GM18526 (cell line): ENCODE data around the gene BCL2L11.

ENCODE experiments used
- POLR2A ChIP-seq: IDR thresholded peaks from 3 replicates; pipeline ENCODE4 v1.6.1; 2011; ENCODE audit not compliant: insufficient read length; ENCODE audit errors: extremely low read depth

BCL2L11 gene, protein sequence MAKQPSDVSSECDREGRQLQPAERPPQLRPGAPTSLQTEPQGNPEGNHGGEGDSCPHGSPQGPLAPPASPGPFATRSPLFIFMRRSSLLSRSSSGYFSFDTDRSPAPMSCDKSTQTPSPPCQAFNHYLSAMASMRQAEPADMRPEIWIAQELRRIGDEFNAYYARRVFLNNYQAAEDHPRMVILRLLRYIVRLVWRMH

DNA sequence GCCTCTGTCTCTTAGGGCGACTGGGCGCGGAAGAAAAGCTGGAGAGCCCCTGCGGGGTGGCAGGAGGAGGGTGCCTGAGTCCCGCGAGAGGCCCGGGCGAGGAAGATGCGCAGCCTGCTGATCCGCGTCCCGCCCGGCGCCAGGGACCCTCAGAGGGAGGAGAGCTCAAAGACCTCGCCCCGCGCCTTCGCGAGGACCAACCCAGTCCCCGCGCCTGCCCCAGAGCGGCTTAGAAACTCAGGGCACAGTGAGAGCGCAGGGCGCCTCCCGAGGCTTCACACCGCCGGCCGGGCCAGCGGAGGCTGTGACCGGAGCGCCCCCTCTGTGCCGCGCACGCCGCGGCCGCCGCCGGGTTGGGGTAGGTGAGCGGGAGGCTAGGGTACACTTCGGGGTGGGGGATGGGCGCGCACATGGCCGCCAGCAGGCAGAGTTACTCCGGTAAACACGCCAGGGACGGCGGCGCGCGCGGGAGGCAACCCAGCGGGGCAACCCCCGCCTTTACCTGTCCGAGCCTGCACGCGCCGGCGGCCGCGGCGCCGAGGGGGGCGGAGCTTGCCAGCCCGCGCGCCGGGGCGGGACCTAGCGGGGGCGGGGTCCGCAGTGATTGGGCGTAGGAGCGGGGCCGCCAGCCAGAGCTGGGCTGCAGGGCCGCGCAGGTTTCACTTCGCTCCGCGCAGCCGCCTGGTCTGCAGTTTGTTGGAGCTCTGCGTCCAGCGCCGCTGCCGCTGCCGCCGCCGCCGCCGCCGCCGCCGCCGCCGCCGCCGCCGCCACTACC, at the start of gene BCL2L11:
Gene BCL2L11, plus strand, starts transcription at position 662 of the 775 bp plus-strand sequence. CDS start 2,832 bp downstream, outside the sequence.
- peak; percentile 75 for TF ChIP-seq POLR2A

DNA sequence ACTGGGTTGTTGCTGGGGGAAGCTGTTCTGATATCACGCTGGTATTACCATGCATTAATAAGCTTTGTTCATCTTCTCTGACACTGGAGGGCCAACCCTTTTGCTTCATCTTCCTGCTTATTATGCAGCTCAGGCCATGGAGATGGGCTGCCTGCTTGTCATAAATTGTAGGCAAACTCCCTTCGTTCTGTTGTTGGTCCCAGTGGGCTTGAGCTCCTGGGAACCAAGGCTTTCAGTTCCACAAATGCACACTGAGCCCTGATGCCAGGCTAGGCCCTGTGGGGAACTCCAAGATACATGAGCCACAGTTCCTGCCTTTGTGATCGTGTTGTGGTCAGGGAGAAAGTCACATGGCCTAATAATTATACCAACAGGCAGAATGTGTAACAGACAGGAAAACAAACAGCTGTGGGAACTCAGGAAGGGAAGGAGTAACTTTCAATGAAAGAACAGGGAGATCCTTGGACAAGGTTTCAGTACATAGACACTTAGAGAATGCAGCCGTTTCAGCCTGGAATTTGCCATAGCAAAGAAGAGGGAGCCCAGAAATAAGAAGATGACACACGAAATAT, 49.0 kb upstream of the BCL2L11 start:
- no peak for TF ChIP-seq POLR2A

DNA sequence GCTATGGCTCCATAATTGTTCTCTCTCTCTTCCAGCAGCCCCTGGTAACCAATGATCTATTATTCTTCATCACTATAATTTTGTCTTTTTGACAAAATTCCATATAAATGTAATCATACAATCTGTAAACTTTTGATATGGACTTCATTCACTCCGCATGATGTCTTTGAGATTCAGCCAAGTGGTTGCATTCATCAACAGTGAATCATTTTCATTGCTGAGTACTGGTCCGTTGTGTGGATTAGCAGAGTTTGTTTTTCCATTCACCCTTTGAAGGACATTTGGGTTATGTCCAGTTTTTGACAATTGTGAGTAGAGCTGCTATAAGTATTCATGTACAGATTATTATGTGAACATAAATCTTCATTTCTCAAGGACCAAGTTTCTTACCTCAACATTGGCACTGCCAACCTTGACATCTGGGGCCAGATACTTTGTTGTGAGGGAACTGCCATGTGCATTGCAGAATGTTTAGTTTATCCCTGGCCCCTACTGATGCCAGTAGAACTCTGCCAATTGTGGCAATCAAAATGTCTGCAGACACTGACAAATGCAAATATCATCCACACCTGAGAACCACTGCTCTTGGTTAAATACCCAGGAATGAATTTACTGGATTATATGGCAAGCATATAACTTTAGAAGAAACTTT, 48.4 kb upstream of the BCL2L11 start:
- no peak for TF ChIP-seq POLR2A

DNA sequence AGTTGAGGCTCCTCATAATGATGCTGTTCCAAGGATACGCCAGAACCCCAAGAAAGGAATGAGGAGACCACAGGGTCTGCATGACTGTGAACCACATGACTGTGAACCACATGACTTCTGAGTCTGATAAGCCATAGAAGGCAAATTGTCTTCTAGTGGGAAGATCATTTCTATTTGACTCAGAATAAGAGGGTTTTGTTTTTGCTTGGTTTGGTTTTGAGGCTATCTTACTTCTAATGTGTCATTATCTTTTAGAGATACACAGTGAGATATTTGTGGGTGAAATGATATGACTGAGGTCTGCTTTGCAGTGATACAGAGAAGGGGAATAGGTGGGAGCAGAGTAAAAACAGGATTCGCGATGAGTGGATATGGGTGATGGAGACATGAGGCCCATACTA, 28.9 kb upstream of the BCL2L11 start:
- TF ChIP-seq POLR2A = no peak

DNA sequence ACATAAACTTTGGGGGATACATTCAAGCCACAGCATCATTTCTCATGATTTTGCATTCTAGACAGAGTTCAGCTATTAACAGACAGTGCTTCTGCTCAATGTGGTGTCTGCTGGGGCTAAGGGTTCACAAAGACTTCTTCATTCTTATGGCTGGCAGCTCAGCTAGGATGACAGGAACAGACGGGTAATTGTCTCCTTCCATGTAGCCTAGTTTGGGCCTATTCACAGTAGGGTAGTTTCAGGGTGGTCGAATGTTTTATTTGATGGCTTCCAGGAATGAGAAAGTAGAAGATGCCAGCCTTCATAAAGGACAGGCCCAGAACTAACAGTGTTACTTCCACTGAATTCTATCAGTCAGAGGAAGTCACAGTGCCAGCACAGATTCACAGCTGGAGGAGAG, 26.0 kb upstream of the BCL2L11 start:
- TF ChIP-seq POLR2A = no peak

DNA sequence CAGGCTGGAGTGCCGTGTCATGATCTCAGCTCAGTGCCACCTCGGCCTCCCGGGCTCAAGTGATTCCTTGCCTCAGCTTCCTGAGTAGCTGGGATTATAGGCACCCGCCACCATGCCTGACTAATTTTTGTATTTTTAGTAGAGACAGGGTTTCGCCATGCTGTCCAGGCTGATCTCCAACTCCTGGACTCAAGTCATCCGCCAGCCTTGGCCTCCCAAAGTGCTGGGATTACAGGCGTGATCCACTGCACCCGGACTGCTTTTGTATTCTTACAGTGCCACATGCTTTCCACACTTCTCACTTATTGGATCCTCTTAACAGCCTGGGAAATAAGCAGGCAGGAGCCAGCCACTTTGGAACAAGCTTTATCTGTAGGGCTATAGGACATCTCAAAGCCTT, 25.3 kb upstream of the BCL2L11 start:
- TF ChIP-seq POLR2A = no peak

DNA sequence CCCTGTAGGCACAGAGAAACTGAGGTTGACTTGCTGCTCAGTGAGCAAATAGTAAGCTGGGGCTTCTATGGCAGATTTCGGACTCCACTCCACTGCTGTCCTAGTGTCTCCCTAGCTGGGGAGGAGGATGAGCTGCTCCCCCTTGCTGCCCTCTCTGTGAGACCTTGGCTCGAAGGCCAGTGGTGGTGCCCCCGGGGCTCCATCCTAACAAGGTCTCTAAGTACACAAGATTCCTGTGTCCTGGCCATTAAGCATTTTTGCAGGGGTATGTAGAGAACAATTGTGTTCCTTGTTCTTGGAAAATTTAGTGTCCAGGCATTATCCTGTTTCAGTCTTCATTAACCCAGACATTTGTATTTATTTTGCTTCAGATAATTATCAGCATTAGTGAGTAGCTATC, 21.3 kb upstream of the BCL2L11 start:
- no peak for TF ChIP-seq POLR2A

DNA sequence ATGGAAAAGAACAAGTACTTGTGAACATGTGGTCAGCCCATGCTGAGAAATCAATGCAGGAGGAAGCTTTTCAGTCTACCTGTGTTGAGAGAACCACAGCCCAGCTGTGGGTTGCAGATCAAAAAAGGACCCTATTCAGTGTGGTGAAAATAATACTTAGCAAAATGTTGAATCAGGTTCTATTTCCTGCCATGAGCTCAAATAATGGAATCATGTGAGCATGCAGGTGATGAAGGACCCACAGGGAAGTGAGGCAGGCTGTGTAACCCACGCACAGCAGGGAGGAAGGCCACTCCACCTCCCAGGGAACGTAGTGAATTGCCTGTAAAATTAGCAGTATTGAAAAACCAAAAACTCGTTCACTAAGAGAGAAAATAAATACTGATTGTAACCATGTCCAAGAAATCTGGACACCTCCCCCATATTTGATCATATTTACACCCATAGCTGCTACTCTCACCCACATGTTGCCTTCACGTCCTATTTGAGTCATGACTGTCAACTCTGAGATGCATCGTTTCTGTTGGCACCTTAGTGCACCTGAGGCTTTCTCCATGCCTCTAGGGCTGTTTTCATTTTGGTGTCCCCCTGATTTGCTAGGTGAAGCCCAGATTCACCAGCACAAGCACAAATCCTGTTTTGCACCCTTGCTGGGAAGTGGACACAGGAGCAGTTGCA, 20.5 kb upstream of the BCL2L11 start:
- no peak for TF ChIP-seq POLR2A

DNA sequence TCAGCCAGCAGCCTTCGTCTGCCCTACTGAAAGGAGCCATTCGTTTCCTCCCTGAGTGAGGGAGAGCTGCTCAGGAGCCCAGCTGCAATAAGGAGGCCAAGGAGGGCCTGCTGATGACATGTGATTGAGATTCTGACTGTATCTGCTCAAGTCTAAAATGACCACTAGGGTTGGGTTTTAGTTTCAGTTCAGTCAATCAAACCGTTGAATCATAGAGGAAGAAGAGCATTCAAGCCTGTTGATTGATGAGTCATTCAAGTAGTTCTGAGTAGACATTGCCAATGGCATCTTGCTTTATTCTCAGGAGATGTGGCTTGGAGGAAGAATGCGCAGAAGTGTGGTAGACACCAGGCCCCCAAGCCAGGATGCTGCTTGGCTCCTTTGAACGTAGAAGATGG, 19.9 kb upstream of the BCL2L11 start:
- TF ChIP-seq POLR2A = no peak

DNA sequence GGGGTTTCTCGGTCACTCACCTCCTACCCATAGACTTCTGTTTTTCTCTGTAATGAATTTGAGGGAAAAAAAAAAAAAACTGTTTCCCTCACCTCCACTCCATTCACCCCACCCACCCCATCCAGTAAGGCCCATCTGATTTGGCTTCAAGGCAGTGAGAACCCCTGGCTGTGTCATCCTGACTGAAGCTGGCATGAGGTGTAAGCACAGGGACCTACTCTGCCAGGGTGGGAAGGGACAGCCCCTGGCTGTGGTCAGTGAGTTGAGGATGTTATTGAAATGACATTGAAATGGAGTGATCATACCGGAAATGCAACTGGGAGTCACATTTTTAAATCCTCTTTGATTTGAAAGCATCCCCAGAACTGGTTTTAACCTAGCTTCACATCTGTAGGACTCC, 19.1 kb upstream of the BCL2L11 start:
- TF ChIP-seq POLR2A = no peak

DNA sequence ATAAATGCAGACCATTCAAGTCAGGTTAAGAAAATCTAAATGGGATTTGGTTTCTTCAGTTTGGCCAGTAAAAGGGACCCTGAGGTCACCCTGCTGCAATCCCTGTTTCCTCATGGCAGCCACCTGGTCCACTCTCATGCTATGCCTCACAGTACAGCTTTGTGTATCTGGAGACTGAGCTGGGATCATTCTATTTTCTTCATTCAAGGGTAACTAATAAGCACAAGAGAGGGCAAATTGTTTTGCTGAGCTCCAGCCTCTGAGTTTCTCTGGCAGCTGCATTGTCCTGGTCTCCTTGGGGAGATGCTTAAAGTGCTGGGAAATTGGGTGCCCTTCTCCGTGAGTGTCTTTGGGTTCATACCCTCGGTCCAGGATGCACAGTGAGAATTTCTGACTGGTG, 18.5 kb upstream of the BCL2L11 start:
- no peak for TF ChIP-seq POLR2A

DNA sequence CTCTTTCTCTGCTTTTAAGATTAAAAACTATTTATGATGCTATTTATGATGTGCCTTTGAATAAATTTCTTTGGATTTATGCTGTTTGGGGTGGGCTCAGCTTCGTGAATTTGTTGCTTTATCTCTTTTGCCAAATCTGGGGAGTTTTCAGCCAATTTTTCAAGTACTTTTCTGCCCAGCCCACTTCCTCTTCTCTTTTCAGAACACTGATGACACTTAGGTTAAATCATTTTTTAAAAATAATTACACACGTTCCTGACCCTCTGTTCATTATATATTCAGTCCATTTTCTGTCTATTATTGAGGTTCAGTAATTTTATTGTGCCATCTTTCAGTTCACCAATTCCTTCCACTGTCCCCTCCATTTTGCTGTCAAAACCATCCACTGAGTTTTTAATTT, 14.8 kb upstream of the BCL2L11 start:
- no peak for TF ChIP-seq POLR2A

DNA sequence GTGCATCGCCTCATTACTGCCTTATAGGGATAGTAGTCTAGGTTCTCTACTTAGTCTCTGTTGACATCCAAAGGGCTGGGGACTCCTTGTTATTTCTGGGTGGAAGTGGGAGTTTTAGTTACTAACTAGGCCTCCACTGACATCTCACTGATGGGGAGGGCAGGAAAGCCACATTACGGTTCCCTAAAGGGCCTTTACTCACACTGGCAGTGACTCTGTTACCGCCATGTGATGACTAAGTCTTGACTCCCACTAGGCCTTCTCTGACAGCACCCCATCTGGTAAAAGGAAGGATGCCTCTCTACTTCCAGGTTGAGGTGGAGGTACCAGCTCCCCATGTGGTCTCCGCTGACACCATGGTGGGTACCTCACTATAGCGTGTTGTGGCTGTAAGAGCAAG, 14.0 kb upstream of the BCL2L11 start:
- TF ChIP-seq POLR2A = no peak

DNA sequence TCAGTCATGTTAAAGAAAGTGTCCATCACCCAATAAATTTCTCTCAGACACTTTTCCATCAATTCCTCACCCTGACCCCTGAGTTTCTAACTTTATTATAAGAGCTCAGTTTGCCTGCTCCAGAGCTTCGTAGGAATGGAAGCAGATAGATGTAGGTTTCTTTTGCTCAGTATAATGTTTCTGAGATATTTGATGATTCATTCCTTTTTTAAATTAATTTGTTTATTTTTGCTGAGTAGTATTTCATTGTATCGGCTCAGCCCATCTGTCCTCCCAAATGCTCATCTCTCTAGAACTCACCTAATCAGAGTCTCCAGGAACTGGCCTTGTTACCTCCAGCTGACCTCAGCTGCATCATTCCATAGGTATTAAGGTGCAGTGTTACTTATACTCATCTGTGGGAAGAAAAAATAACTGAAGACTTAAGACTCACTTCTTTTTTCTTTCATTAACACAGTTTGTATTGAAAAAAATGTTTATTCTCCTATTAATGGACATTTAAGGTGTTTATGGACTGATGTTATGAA, 11.9 kb upstream of the BCL2L11 start:
- no peak for TF ChIP-seq POLR2A

DNA sequence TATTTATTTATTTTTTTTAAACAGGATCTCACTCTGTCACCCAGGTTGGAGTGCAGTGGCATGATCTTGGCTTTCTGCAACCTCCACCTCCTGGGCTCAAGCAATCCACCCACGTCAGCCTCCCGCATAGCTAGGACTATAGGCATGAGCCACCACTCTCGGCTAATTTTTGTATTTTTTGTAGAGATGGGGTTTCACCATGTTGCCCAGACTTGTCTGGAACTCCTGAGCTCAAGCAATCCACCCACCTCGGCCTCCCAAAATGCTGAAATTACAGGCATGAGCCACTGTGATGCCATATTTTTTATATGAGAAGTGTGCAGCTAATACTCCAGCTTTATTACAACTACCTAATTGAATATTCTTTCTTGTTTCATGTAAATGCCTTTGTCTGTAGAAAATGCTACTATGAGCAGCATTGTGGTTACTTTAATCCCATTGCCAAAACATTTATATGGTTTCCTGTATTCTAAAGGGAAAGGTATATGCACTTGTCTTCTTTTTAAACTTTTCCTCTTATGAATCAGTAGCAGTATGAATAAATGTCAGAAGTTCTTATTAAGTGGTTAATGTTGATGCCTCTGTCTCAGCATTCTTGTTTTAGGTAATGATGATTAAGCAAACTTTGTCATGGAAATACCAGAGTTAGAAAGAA, 9.5 kb upstream of the BCL2L11 start:
- no peak for TF ChIP-seq POLR2A

DNA sequence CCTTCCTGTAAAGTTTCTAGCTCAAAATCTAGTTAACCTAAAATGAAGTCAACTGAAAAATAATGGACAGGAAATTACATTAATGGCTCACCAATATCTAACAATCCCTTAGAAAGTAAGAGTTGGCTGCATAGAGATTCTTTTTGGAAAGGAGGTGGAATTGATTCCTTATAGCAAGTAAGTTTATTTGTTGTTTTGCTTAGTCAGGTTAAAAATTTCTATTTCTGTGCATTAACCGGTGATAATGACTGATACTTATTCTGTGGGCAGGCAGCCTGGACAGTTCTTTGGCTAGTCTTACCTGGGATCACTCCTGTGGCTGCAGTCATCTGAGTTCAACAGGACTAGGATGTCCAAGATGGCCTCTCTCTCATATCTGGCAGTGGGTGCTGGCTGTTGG, 6.9 kb upstream of the BCL2L11 start:
- no peak for TF ChIP-seq POLR2A
